GM18873 (cell line): ENCODE measurements around the gene TPRKB.
"Not testable (repeated sequence)": the region's sequence is repeated elsewhere in the genome, so short reads cannot be mapped to it uniquely, and the experiment has no call there.

ENCODE experiments used
- ATAC-seq: cut with Tn5 transposase; IDR thresholded peaks from one replicate; pipeline ENCODE4 v1.9.1; 2021; ENCODE audit warnings: mild to moderate bottlenecking, moderate library complexity, moderate number of reproducible peaks; ENCODE audit not compliant: unreplicated experiment, low FRiP score

The TPRKB gene

GRCh38 chr2:73736855-73737779, at the start of gene TPRKB:
TPRKB (minus strand) TSS chr2:73737345; CDS start chr2:73734569, 2,776 bp downstream.
- peak; percentile 81 for ATAC-seq

- ATAC-seq, result not testable (repeated sequence)
These were observed 46.7 kb upstream of the TPRKB start, which contains the start of gene C2orf78 for GRCh38 chr2:73783883-73784282. C2orf78 (plus strand) TSS chr2:73784183; CDS start chr2:73784310, 127 bp downstream.

- not testable (repeated sequence) for ATAC-seq
These were observed 46.3 kb upstream of the TPRKB start for GRCh38 chr2:73783402-73783801.

GRCh38 chr2:73780237-73780582, 43.1 kb upstream of the TPRKB start:
- no peak for ATAC-seq

- ATAC-seq, result peak; percentile 97
These were observed 42.5 kb upstream of the TPRKB start, which contains the start of gene DUSP11 for GRCh38 chr2:73779467-73780236. DUSP11 (minus strand) TSS chr2:73780103; CDS start chr2:73779974, 129 bp downstream.

- ATAC-seq, result not testable (repeated sequence)
These were observed 41.8 kb upstream of the TPRKB start for GRCh38 chr2:73778867-73779466.

GRCh38 chr2:73776869-73777519, 39.8 kb upstream of the TPRKB start:
- no peak for ATAC-seq

- no peak for ATAC-seq
These were observed 39.2 kb upstream of the TPRKB start for GRCh38 chr2:73776381-73776780.

- ATAC-seq, result no peak
These were observed 35.7 kb upstream of the TPRKB start for GRCh38 chr2:73772819-73773218.

- ATAC-seq, result no peak
These were observed 33.6 kb upstream of the TPRKB start for GRCh38 chr2:73770725-73771124.

GRCh38 chr2:73766994-73767393, 29.8 kb upstream of the TPRKB start:
- ATAC-seq, result no peak

- no peak for ATAC-seq
These were observed 29.2 kb upstream of the TPRKB start for GRCh38 chr2:73766349-73766748.

- ATAC-seq, result no peak
These were observed 27.8 kb upstream of the TPRKB start for GRCh38 chr2:73764945-73765344.

GRCh38 chr2:73762571-73762970, 25.4 kb upstream of the TPRKB start:
- no peak for ATAC-seq

- no peak for ATAC-seq
These were observed 22.8 kb upstream of the TPRKB start for GRCh38 chr2:73759904-73760303.

- no peak for ATAC-seq
These were observed 22.2 kb upstream of the TPRKB start for GRCh38 chr2:73759285-73759764.

GRCh38 chr2:73754332-73754731, 17.2 kb upstream of the TPRKB start:
- not testable (repeated sequence) for ATAC-seq

GRCh38 chr2:73749314-73749713, 12.2 kb upstream of the TPRKB start:
- no peak for ATAC-seq

- ATAC-seq, result no peak
These were observed 9.7 kb upstream of the TPRKB start for GRCh38 chr2:73746877-73747208.
